Occipital lobe (tissue), 2 donors: ENCODE data around the gene PDZD2. TPM values are rescaled to one million over a fixed set of nuclear protein-coding genes. Genes with fewer than 3 reads are reported as not detected.
"Not testable (repeated sequence)": the region's sequence is repeated elsewhere in the genome, so short reads cannot be mapped to it uniquely, and the experiment has no call there.

ENCODE experiments used
- DNase-seq: peaks from one replicate; lab custom pipeline; 2025; lab: John Stamatoyannopoulos, UW
- total RNA-seq: library from RNA; depleted of rRNA; stranded (reverse); fragments of >200 nt; gene quantifications from one replicate; pipeline ENCODE4 v1.2.3, GENCODE V29; 2014

PDZD2 gene
- total RNA-seq, 1 donor from 2014 or later, result 22.0 TPM

DNA sequence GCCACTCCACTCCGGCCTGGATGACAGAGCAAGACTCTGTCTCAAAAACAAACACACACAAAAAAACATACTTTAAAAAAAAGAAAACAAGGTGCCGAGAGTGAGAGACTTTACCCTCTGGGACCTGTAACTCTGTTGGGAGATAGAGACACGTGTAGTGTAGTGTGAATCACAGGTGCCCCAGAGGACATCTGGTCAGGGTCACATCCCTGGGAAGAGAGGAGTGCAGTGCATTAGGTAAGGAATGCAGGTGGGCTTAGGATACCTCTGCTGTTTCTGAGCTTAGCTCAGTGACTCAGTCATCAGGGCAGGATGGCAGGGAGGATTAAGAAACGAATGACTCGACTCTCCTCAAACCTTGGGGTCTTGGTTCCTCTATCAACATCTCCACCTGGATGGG is 360.5 kb downstream of the PDZD2 start:
- no peak for DNase-seq

DNA sequence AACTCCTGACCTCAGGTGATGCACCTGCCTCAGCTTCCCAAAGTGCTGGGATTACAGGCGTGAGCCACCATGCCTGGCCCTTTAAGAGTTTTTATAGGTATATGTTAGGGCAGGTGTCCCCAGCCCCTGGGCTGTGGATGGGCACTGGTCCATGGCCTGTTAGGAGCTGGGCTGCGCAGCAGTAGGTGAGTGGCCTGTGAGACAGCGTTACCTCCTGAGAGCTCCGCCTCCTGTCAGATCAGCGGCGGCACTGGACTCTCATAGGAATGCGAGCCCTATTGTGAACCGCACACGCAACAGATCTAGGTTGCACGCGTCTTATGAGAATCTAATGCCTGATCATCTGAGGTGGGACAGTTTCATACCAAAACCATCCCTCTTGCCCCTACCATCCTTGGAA is 361.8 kb downstream of the PDZD2 start:
- no peak for DNase-seq

DNA sequence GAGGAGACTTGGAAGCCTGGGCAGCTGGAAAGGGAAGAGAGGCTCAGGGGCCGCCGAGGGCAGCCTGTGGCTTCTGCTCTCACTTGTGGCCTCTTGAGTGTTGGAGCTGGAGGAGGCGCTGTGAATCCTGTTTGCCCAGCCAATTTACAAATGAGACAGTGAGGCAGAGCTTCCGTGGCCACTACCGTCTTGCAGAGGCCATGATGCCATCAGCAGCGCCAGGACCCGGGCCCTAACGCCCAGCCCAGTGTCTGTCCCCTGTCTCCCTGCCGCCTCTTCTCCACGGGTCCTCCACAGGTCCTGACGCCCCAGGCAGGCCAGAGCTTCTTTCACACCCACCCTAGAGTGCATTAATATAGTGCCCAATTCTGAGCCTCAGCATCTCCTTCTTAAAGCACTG is 362.4 kb downstream of the PDZD2 start:
- DNase-seq, result no peak

DNA sequence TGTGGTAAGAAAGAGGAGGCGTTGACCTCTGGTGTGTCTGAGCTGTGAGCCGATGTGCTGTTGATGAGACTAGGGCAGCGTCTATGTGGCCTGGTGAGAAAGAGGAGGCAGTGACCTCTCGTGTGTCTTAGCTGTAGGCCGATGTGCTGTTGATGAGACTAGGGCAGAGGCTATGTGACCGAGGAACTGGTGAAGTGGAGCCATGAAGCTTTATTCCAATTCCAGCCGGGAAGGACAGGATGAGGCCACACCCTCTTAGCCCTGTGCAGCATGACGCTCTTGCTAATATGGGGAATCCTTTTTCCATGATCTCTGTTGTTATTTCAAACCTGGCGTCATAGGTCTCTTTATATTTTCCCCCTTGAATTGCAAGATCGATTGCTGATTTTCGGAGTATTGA is 362.8 kb downstream of the PDZD2 start:
- no peak for DNase-seq

DNA sequence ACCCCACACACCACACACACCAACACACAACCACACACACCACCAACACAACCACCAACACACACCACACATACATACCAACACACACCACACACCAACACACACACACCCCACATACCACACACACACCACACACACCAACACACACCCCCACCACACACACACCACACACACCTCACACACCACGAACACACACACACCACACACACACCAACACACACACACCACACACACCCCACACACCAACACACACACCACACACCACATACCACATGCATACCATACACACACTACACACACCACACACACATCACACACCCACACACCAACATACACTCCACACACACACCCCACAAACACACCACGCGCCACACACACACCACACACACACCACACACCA is 363.8 kb downstream of the PDZD2 start:
- no peak for DNase-seq

DNA sequence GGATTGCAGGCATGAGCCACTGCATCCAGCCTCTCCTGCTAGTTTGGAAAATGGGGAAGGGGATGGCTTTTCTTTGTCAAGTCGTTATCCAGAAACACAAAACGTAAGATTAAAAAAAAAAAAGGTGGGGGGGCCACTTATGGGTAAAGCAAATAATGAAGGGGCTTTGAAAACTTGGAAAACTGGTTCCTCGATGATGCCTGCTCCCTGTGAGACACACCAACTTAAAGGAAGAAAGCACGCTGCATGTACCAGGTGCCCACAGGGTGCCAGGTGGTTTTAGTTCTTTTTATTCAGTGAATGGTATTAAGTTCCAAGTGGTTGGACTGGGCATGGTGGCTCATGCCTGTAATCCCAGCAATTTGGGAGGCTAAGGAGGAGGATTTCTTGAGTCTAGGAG is 365.1 kb downstream of the PDZD2 start:
- DNase-seq, result no peak

DNA sequence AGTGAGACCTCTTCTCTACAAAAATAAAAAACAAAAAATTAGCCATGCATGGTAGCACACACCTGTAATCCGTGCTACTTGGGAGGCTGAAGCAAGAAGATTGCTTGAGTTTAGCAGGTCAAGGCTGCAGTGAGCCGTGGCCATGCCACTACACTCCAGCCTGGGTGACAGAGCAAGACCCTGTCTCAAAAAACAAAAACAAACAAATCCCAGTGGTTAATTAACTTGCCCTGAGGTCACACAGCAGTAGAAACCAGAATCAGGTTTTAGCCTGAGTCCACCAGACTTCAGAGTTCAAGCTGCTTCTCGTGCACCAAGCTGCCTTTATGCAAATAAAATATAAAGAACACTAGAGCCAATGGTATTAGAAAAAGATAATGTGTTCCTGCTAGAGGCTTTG is 365.5 kb downstream of the PDZD2 start:
- DNase-seq, result no peak

DNA sequence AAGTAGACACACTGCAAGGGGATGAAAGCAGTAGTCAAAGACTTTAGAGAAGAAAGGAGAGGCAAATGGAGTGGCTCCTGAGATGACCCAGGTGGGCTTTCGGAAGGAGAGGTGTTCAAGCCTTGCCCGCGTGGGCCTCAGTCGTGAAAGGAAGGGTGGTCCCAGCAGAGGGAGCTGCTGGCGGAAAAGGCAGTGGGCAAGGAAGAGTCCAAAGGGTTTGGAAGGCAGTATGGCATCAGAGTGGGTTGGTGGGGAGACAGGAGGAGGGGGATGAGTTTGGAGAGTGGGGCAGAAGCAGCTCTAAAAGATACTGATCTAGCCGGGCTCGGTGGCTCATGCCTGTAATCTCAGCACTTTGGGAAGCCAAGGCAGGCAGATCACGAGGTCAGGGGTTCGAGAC is 369.8 kb downstream of the PDZD2 start:
- DNase-seq, result no peak

DNA sequence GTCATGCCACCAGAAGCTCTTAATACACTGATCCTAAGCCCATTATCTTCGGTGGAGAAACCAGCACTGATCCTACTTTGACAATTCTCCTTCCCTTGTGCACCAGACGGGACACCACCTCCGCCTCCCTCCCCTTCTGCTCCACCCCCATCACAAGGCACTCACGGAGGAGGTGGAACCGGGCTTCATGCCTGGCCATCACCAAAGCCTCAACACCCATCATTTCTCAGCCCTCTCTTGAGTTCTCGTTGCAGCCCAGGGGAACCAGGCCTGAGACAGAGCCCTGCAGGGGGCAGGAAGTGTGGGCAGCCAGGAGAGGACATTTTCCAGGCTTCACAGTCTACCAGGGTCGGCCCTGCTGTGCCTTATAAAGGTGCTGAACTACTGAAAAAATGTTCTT is 374.7 kb downstream of the PDZD2 start:
- peak; percentile 56 for DNase-seq

DNA sequence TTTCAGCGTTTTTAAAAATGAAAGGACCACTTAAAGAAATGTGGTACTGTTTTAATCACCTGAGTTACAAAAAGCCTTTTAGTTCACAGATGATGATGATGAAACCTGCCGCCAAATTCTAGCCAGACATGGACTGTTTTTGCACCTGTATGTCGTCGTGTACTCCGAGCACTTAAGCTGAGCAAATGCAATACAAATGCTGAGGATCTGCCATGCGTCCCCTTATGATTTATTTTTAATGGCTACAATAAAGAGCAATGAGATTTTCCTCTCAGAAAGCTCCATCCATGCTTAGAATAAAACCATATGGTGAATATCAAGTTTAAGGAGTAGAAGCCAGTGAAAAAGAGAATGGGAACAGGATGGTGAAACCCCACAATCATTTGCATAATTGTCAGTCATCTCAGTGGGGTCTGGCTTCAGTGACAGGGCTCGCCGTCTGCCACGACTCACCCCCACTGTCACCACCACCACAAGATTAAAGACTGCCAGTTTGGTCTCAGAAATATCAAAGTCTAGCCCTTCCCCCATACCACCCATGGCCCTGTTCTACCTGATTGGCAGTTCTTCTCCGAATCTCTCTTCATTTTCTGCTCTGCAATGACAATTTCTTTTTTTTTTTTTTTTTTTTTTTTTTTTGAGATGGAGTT is 375.3 kb downstream of the PDZD2 start:
- no peak for DNase-seq

DNA sequence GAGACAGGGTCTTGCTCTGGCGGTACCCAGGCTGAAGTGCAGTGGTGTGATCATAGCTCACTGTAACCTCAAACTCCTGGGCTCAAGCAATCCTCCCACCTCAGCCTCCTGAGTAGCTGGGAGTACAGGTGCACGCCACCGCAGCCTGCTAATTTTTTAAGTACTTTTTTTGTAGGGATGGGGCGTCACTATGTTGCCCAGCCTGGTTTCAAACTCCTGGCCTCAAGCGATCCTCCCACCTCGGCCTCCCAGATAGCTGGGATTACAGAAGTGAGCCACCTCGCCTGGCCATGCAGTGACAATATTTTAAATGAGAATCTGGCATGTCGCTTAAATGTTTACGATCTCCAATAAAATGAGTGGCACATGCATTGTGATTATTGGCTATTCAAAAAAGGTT is 376.3 kb downstream of the PDZD2 start:
- DNase-seq, result not testable (repeated sequence)

DNA sequence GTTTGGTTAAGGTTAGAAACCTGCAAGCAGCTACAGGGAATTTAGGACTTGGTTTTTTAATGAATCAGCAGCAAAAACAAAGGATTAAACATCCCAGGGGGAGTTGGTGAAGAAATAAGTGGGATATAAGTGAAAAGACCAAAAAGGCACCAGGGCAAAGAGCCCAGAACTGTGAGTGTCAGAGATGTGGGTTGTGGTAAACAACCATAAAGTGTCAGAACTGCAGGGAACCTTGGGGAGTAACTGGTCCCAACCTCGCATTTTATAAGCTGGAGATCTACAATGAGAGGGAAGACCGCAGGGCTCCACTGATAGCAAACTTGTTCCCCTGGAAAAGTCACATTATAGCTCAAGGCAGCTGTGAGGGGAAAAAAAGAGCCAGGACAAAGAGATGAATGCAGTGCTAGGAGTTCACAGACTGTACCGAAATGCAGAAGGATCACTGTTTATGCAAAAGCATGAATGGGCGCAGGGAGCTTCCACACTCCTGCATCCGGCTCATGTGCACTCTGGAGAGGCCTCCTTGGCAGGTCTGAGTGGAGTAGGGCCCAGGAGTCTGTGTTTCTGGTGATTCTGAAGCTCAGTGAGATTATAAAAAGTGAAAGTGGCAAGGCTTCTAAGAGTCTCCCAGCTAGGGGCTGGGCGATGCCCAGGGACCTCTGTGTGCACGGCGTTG is 378.9 kb downstream of the PDZD2 start:
- peak; percentile 7 for DNase-seq

DNA sequence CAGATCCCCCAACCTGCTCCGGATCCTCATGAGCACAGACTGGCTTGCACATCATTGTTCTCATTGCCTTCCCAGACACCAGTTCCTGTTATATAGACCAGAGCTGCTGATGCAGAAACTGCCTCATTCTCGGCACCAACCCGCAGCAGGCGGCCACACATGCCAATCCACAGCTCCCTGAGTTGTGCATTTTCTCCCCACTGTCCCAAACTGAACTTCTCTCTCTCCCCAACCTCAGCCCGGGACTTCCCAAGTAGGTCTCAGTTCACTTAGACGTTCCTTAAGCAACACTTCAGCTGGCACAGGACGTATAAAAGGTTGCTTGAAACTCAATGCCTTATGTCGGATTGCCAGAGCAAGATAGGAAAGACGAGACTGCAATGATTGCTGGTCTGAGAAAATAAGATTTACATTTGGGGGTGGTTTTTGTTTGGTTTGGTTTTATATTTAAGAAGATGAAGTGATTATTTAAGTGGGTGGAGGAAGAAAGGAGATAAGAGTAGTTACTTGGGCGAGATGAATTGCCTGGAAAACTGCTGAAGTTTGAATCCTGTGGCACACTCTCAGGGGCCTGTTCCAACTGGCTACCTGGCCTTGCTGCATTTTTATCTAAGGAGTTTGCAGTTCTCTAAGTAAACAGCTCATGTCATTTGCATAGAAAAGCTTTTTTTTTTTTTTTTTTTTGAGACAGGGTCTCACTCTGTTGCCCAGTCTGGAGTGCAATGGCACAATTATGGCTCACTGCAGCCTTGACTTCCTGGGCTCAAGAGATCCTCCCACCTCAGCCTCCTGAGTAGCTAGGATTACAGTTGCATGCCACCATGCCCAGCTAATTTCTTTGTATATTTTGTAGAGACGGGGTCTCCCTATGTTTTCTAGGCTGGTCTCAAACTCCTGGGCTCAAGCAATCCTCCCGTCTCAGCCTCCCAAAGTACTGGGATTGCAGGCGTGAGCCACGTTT is 379.8 kb downstream of the PDZD2 start:
- no peak for DNase-seq

DNA sequence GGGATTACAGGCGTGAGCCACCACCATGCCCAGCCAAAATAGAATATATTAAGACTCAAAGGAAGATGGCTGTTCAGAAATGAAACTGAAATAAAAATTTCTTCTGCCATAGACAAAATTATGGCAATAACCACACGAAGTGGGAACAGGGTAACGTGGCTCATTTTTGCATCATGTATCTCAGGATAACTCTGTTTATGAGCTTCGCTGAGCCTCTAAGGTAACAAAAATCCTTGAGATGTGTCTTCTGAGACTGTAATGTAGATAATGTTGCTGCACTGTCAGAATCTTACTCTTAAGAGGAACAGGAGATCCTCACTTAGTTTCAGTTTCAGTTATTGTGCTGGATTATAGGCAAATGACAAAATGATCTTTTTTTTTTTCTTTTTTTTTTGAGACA is 381.3 kb downstream of the PDZD2 start:
- DNase-seq, result no peak

DNA sequence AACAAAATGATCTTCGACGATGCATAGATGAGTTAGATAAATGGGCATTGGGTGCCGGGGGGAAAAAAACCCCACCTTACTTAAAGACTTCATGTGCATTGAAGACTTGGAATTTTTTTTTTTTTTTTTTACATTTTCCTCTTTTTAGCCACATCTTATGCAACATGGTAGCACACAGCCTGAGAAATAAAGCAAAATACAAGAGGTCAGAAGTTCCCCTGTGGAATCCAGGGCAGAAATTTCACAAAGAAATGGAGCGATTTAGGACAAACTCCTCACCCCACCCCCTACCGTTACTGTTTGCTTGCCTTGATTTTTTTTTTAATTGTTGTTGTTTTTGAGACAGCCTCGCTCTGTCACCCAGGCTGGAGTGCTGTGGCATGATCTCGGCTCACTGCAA is 382.0 kb downstream of the PDZD2 start:
- no peak for DNase-seq

DNA sequence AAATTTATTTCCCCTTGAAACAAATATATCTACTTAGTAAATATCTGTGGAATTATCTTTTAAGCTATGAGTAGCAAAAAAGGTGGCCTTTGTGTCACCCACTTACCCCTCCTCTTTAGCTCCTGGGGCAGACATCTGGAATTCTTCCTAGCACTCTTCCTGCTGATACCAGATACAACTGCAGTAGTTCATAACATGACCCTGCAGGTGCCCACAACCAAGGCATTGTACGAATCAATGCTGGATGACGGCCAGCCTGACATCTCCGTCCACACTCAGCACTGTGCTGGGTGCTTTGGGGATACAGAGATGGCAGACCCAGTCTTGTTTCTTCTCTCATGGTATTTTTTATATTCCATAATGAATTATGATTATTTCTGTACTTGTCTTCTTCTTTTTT is 382.8 kb downstream of the PDZD2 start:
- DNase-seq, result no peak

DNA sequence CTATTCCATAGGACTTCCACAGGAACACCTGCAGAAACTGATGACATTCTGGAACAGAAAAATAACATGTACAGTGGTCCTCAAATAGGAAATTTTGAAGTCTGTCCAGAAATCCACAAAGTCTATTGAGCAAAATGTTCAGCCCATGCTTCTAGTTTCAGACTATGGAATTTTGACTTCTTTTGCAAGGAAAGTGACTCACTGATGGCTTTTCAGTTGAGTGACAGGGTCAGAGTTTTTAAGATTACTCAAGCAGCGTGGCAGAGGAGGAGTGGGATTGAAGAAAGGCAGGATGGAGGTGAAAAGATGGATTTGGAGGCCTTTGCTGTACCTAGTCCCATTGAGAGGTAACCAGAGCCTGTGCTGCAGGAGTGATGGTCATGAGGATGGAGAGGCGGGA is 383.7 kb downstream of the PDZD2 start:
- DNase-seq, result no peak

DNA sequence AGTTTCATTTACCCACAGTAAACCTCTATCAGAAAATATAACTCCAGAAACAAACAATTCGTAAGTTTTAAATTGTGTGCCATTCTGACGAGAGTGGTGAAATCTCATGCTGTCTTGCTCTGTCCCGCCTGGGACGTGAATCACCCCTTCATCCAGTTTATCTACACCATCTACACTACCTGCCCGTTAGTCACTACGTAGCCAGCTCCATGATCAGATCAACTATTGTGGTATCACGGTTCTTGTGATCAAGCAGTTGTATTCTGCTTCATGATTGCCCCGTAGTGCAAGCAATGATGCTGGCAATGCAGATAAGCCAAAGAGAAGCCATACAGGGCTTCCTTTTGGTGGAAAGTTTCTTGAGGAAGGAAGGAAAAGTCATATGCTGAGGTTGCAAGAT is 384.9 kb downstream of the PDZD2 start:
- no peak for DNase-seq

DNA sequence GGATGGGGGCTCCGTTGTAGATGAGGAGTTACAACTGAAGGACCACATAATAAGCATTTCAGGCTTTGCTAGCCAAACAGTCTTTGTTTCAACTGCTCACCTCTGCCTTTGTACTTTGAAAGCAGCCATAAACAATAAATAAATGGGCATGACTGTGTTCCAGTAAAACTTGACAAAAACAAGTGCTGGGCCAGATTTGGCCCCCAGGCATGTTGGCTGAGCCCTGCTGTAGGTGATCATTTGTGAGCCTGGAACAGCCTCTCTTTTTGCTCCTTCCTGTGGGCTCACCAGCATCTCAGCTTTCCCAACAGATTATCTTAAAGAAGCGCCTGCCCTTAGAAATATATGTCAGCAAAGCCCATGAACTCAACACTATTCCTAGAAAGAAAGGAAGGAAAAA is 385.8 kb downstream of the PDZD2 start:
- no peak for DNase-seq

DNA sequence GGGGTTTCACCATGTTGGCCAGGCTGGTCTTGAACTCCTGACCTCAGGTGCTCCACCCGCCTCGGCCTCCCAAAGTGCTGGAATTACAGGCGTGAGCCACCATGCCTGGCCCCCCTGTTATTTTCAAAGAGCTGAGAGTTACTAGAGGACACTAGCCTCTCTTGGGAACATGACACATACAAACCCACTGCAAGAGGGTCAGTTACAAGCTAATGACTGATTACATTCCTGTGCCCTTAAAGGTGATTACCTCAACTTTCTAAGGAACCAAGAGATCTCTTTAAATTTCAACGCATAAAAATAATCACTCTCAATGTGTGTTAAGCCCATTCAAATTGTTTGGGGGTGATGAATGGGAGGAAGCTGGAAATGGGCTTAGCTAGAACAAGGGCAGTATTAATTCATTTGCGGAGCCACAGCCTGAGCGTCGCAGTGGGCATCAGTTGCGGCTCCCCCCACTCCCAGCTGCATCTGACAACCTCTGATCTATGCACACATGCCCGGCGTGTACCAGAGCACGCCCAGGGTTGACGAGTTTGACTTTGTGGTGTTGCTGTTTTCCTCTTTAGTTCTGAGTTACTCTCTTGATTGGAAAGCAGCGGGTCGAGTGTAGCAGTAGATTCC is 388.3 kb downstream of the PDZD2 start:
- peak; percentile 37 for DNase-seq

DNA sequence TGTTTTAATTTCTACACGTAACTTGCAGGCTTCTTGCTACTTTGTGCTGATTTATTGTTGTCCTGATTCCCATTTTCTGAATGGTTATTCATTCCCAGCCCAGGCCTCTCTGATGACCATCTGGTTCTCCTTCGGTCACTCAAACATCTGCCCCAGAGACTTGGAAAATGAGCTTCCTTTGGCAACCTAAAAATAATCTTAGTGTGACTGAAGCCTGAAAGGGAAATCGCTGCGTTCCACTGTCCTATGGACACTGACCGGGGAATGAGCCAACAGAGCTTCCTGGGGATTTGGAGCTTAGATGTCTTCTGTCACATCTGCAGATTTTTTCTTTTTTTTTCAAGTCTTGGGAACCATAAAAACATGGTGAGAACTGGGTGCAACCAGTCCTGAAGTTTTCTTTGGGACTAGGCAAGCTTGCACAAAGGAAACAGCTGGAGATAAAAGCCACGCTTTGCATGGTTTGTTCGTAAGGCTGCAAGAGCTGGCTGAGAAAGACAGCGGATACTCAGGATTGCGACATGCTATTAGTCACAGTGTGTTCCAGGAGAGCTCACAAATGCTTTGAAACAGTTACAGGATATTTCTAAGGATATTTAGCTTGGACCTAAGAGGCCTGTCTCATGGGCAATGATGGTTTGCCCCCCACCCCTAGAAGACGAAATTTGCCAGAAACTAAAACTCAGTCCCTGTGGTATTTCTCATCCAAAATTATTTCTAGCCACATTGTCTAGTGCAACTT is 389.0 kb downstream of the PDZD2 start:
- DNase-seq, result peak; percentile 41
